Common myeloid progenitor, CD34-positive (primary cell): ENCODE results near the gene IQGAP2.

Experiments used
- CTCF ChIA-PET: fragments of 350-600 bp; sonication (Branson Sonifier 250); formaldehyde crosslinking; loops from one replicate; lab custom pipeline; 2021; ENCODE audit warnings: antibody characterized with exemption; lab: Charles Lee
- POLR2A ChIA-PET: fragments of 350-600 bp; sonication (Branson Sonifier 250); formaldehyde crosslinking; loops from one replicate; lab custom pipeline; 2021; ENCODE audit warnings: antibody characterized with exemption; lab: Charles Lee
- DNase-seq, 3 donors: peaks; one replicate each; pipeline versions ENCODE4 v3.0.0 to v3.0.0-alpha.2; 2013
- H3K27ac ChIP-seq, 2 experiments: 1 replicate in 1 of 2; 2 replicates in 1 of 2; pipeline ENCODE4 v1.7.0; 2013; ENCODE audit warnings: inconsistent platforms in 2 of 2, low read length in 2 of 2, mild to moderate bottlenecking in 2 of 2, low read depth in 1 of 2, moderate library complexity in 1 of 2; ENCODE audit not compliant: severe bottlenecking in 2 of 2, insufficient read depth in 1 of 2, poor library complexity in 1 of 2
- H3K27me3 ChIP-seq, 5 experiments: replicated peaks in 2 of 5; 1 replicate in 3 of 5; 2 replicates in 2 of 5; pipeline versions ENCODE4 v1.6.1 to v1.7.0; 2013; ENCODE audit warnings: low read length in 4 of 5, mild to moderate bottlenecking in 2 of 5, moderate library complexity in 2 of 5, inconsistent platforms in 1 of 5; ENCODE audit not compliant: insufficient read depth in 5 of 5, control insufficient read depth in 4 of 5
- H3K36me3 ChIP-seq, 4 experiments: 1 replicate in 2 of 4; 2 replicates in 2 of 4; pipeline versions ENCODE4 v1.6.1 to v1.7.0; 2013; ENCODE audit warnings: low read length in 3 of 4, control low read depth in 1 of 4, mild to moderate bottlenecking in 1 of 4; ENCODE audit not compliant: control insufficient read depth in 4 of 4, insufficient read depth in 4 of 4
- H3K4me1 ChIP-seq, 4 experiments: 1 replicate in 3 of 4; 2 replicates in 1 of 4; pipeline versions ENCODE4 v1.6.1 to v1.7.1; 2013; ENCODE audit warnings: low read length in 3 of 4, mild to moderate bottlenecking in 3 of 4, control low read depth in 1 of 4, inconsistent platforms in 1 of 4, moderate library complexity in 1 of 4; ENCODE audit not compliant: control insufficient read depth in 4 of 4, insufficient read depth in 4 of 4; ENCODE audit errors: control extremely low read depth in 1 of 4
- H3K4me3 ChIP-seq, 7 experiments: 1 replicate in 4 of 7; 2 replicates in 3 of 7; pipeline versions ENCODE4 v1.5.1 to v1.7.0; 2013; ENCODE audit warnings: mild to moderate bottlenecking in 7 of 7, low read length in 6 of 7, moderate library complexity in 6 of 7, inconsistent platforms in 2 of 7, low read depth in 2 of 7, control low read depth in 1 of 7; ENCODE audit not compliant: insufficient read depth in 4 of 7, control insufficient read depth in 1 of 7; ENCODE audit errors: extremely low read depth in 1 of 7
- H3K9me3 ChIP-seq, 5 experiments: 1 replicate in 4 of 5; 2 replicates in 1 of 5; pipeline versions ENCODE4 v1.6.1 to v1.7.1; 2013; ENCODE audit warnings: low read length in 4 of 5, mild to moderate bottlenecking in 2 of 5, inconsistent platforms in 1 of 5, low read depth in 1 of 5, moderate library complexity in 1 of 5; ENCODE audit not compliant: control insufficient read depth in 4 of 5, insufficient read depth in 2 of 5; ENCODE audit errors: control extremely low read depth in 1 of 5
- WGBS: methylation state at CpG from one replicate; pipeline ENCODE4 v1.1.5; 2013; ENCODE audit not compliant: insufficient coverage; 5-methylcytosine and 5-hydroxymethylcytosine counted together

The IQGAP2 gene

DNA sequence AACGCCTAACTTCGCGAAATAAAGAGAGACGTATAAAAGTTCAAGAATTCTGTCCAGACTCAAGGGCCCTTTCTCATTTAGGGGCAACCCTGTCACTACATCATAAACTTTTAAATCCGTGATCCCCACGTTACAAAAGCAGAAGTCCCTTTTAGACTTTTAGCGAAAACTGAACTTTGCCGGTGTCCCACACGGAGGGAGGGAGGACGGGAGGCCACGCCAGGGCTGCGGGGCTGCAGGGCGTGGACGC, 312.3 kb downstream of the IQGAP2 start:
- Histone ChIP-seq H3K27me3 (no peaks in the 10 kb centered on the region), H3K4me3 (peak overlapping the region; percentile 80 to 100 (median 94)), H3K9me3 (no peaks in the 10 kb centered on the region), H3K4me1 (peaks cover 15 to 61% (median 33%) of the 10 kb centered on the region in 4 experiments), H3K27ac (peak overlapping the region in 1 of 2 experiments; percentile 82), H3K36me3 (no peaks in the 10 kb centered on the region)
- ChIA-PET CTCF (interaction anchor here (0.6 to 3.9 kb wide), 7 partner anchors 11 to 303 kb away, joined by 3 to 23 read pairs (median 4); no protein-coding TSS in a partner anchor), POLR2A (interaction anchor here (1.9 kb wide), 1 partner anchor 11 kb away, joined by 4 read pairs; no protein-coding TSS in a partner anchor)
- 0% methylated on average over 13 of the region's 14 CpGs for WGBS
- peak; percentile 43 to 81 (median 75) for DNase-seq

DNA sequence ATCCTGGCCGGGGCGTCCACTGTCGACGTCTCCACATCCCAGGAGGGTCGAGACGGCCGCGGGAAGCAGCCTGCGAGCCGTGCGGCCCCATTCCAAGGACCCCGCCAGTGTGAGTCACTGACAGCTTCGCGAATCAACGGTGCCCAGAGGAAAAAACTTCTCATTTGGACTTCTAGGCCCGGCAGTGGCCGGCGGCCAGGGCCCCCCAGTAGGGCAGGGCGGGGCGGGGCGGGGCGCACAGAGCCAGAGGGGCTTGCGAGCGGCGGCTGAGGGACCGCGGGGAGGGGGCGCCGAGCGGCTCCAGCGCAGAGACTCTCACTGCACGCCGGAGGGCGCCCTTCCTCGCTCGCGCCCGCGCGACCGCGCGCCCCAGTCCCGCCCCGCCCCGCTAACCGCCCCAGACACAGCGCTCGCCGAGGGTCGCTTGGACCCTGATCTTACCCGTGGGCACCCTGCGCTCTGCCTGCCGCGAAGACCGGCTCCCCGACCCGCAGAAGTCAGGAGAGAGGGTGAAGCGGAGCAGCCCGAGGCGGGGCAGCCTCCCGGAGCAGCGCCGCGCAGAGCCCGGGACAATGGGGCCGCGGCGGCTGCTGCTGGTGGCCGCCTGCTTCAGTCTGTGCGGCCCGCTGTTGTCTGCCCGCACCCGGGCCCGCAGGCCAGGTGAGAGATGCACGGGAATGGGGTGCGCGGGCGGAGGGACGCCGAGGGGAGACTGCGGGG, 312.8 kb downstream of the IQGAP2 start, which contains the start of gene F2R:
Gene F2R (plus strand): TSS at position 391 of the 720 bp plus-strand sequence. CDS start 182 bp downstream, at position 573.
- ChIA-PET POLR2A (interaction anchor here (1.9 kb wide), 1 partner anchor 11 kb away, joined by 4 read pairs; no protein-coding TSS in a partner anchor), CTCF (interaction anchor here (0.6 to 3.9 kb wide), 7 partner anchors 11 to 303 kb away, joined by 3 to 23 read pairs (median 6); no protein-coding TSS in a partner anchor)
- DNase-seq: peak; percentile 73 to 85 (median 77)
- no peaks in the 10 kb centered on the region for H3K9me3 ChIP-seq
- H3K36me3 ChIP-seq: no peaks in the 10 kb centered on the region
- peak within 1 kb of the TSS; percentile 54 to 82 for H3K27ac ChIP-seq
- peak within 1 kb of the TSS; percentile 80 to 100 (median 94) for H3K4me3 ChIP-seq
- H3K4me1 ChIP-seq: peaks cover 15 to 63% (median 38%) of the 10 kb centered on the region in 4 experiments
- H3K27me3 ChIP-seq: no peaks in the 10 kb centered on the region
- WGBS: under 1% methylated on average over 80 of the region's 82 CpGs

DNA sequence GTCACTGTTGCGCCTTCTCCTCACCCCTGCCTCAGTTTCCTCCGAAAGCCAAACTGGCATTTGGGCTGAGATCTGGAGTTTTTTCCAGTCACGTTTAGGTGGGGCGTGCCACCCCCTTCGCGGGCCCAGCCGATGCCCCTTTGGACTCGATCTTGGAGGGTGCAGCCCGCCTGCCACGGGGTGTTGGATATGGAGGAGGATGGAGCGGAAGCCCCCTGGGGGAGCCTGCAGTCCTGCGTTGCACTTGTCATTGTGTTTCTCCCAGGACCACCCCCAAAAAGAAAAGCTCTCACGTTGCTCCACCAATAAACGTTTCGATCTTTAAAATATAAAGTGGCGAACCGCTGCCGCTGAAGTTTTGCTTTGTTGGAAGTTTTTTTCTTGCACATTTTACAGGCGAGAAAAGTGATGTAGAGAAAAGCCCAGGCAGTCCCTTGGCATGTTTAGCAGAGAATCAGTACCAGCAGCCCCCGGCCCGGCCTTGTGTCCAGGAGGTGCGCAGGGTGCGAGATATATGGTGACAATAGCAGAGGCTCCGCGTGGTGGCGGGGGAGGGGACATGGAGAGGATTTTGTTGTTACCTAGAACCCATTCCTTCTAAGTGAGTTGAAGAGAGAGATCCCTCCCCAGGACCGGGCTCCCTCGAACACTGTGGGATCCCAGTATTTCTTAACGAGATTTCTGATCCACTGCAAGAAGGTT, 313.5 kb downstream of the IQGAP2 start:
- 0% methylated on average over 10 of the region's 29 CpGs for WGBS
- POLR2A ChIA-PET: interaction anchor here (0.6 to 1.9 kb wide), 2 partner anchors 12 to 54 kb away, joined by 3 to 4 read pairs; no protein-coding TSS in a partner anchor
- Histone ChIP-seq H3K36me3 (no peaks in the 10 kb centered on the region), H3K9me3 (no peaks in the 10 kb centered on the region), H3K4me3 (peak overlapping the region; percentile 80 to 100 (median 94)), H3K27ac (peak overlapping the region; percentile 54 to 82), H3K4me1 (peaks cover 17 to 62% (median 41%) of the 10 kb centered on the region in 4 experiments), H3K27me3 (no peaks in the 10 kb centered on the region)
- DNase-seq: peak in 1 of 3 donors; percentile 49
- CTCF ChIA-PET: interaction anchor here (0.6 to 2.1 kb wide), 4 partner anchors 9 to 129 kb away, joined by 3 to 8 read pairs (median 4); no protein-coding TSS in a partner anchor

DNA sequence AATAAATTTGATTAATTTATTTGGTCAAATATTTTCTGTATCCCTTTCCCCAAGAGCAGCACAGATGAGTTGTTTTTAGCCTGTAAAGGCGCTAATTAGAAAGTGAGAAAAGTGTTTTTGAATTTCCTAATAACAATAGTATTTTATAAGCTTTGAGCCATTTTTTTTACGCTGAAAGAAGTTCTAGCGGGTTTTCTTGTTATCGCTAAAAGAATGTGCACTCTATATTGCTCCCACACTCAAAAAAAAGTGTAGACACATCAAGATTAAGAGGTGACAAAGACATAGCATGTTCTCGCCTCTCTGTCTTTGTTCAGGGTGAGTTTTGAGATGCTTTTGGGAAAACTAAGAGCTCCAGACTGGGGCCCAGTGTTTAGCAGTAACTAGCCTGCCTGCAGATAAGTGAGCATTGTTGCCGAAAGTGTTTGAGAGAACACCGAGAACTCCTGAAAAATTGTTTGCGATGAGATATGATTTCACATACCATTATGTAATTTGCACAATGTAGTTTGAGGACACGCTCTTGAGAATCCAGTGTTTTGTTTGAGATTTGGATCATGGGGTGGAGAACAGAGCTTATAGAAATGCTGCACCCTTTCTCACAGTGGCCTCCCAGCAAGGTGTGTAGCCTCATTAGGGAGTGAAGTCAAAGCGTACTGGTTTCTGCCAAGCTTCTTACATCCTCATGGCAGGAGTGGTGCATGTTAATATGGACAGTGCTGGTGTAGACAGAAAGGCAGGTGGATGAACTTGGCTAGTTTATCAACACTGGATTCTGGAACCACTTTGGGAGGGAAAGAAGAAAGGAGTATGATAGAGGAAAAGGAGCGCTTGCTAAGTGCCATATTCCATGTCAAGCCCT, 314.4 kb downstream of the IQGAP2 start:
- WGBS: 57% methylated on average over 3 of the region's 11 CpGs
- Histone ChIP-seq H3K4me3 (peak overlapping the region in 6 of 7 experiments; percentile 80 to 97 (median 91)), H3K27me3 (no peaks in the 10 kb centered on the region), H3K4me1 (peaks cover 17 to 68% (median 44%) of the 10 kb centered on the region in 4 experiments), H3K9me3 (no peaks in the 10 kb centered on the region), H3K36me3 (peaks cover 0 to 5% (median 0%) of the 10 kb centered on the region in 4 experiments), H3K27ac (peak overlapping the region; percentile 54 to 82)
- CTCF ChIA-PET: interaction anchor here (0.6 to 2.6 kb wide), 8 partner anchors 8 to 128 kb away, joined by 3 to 10 read pairs (median 3); no protein-coding TSS in a partner anchor
- DNase-seq: no peak
- POLR2A ChIA-PET: interaction anchor here (0.6 to 1.9 kb wide), 2 partner anchors 13 to 53 kb away, joined by 3 to 4 read pairs; no protein-coding TSS in a partner anchor

DNA sequence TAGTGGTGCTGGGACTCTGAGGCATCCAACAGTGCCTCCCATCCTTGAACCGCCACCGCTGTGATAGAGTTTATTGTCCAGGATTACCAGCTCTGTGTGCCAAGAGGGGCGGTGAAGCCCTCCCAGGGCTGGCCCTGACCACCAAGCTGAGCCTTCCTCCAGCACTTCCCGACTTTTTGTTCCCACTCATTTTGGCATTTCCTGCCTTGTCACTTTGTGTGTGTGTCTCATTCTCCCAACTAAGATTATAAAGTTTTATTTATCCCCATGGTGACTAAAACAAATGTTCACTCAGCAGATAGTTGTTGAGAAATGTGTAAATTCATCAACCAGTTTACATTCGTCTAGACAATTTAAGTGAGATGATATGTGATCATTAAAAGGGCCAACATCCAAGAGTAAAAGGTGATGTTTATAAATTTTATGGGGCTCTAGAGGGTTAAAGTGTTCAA, 315.3 kb downstream of the IQGAP2 start:
- Histone ChIP-seq H3K4me1 (peaks cover 17 to 72% (median 44%) of the 10 kb centered on the region in 4 experiments), H3K27ac (peak overlapping the region in 1 of 2 experiments; percentile 82), H3K4me3 (peak overlapping the region in 4 of 7 experiments; percentile 25 to 97 (median 94)), H3K27me3 (no peaks in the 10 kb centered on the region), H3K36me3 (peaks cover 0 to 6% (median 3%) of the 10 kb centered on the region in 4 experiments), H3K9me3 (no peaks in the 10 kb centered on the region)
- CTCF ChIA-PET: interaction anchor here (0.9 to 2.6 kb wide), 7 partner anchors 15 to 130 kb away, joined by 3 to 10 read pairs (median 3); no protein-coding TSS in a partner anchor
- POLR2A ChIA-PET: no interaction called here
- no peak for DNase-seq
- 95% methylated on average over 4 of the region's 5 CpGs for WGBS

DNA sequence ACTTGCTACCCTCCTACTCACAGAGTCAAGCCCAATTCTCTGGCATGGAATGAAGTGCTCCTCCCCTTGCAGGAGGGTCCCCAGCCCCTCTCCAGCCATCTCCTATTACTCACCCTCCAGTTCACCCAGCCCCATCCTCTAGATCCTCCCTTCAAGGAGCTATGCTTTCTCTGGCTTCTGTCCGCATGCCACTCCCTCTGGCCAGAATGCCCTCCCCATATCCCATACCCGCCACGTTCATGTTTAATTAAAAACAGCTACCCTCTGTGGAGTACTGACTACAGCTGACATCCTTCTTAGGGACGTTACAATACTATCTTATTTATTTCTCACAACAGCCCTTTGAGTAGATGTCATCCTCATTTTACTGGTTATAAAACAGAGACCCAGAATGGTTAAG, 315.8 kb downstream of the IQGAP2 start:
- Histone ChIP-seq H3K36me3 (peaks cover 0 to 6% (median 3%) of the 10 kb centered on the region in 4 experiments), H3K27me3 (no peaks in the 10 kb centered on the region), H3K4me1 (peaks cover 17 to 75% (median 44%) of the 10 kb centered on the region in 4 experiments), H3K4me3 (peak overlapping the region in 1 of 7 experiments; percentile 20), H3K9me3 (no peaks in the 10 kb centered on the region), H3K27ac (peak overlapping the region in 1 of 2 experiments; percentile 55)
- POLR2A ChIA-PET: no interaction called here
- 100% methylated on average over 3 of the region's 4 CpGs for WGBS
- DNase-seq: no peak
- CTCF ChIA-PET: interaction anchor here (1.2 to 2.6 kb wide), 4 partner anchors 19 to 131 kb away, joined by 3 to 10 read pairs (median 6); no protein-coding TSS in a partner anchor
